ENCODE data around the gene LDHD.

GRCh38 chr16:75152635-75153034, 36.1 kb upstream of the LDHD start:
- TF ChIP-seq, protein P1, sequence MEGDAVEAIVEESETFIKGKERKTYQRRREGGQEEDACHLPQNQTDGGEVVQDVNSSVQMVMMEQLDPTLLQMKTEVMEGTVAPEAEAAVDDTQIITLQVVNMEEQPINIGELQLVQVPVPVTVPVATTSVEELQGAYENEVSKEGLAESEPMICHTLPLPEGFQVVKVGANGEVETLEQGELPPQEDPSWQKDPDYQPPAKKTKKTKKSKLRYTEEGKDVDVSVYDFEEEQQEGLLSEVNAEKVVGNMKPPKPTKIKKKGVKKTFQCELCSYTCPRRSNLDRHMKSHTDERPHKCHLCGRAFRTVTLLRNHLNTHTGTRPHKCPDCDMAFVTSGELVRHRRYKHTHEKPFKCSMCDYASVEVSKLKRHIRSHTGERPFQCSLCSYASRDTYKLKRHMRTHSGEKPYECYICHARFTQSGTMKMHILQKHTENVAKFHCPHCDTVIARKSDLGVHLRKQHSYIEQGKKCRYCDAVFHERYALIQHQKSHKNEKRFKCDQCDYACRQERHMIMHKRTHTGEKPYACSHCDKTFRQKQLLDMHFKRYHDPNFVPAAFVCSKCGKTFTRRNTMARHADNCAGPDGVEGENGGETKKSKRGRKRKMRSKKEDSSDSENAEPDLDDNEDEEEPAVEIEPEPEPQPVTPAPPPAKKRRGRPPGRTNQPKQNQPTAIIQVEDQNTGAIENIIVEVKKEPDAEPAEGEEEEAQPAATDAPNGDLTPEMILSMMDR (IDR thresholded peaks at IDR 0.05; ENCODE audit: insufficient read depth, low read length, poor library complexity, severe bottlenecking): no peak
- TF ChIP-seq EZH2phosphoT487 (conservative IDR thresholded peaks at IDR 0.05; ENCODE audit: low read length): no peak

All from SU-DHL-6 (cell line).